K562 treated with DMSO at 1 percent for 4 hours (cell line): ENCODE results near the gene PHOX2A. TPM values are rescaled to one million over a fixed set of nuclear protein-coding genes. Genes with fewer than 3 reads are reported as not detected.

Experiments used
- total RNA-seq: library from RNA; unstranded; fragments of 300-600 nt; gene quantifications from 2 replicates; pipeline ENCODE4 v1.2.3, GENCODE V29; 2022; ENCODE audit not compliant: insufficient read depth

Gene PHOX2A
- total RNA-seq, result not detected in 2 replicates

DNA sequence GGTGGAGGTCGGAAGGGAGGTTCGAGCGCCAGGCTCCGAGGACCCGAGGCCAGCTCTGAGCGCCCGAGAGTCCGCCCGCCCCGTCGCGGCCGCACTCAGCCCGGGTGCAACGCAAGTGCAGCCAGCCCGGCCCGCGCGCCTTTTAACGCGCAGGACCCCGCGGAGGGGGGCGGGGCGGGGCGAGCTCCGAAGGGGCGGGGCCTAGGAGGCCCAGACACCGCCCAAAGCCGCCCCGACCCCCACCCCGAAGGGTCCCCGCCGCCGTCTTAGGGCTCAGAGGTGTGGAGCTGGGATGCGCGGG, at the start of gene PHOX2A:
TSS of gene PHOX2A (minus strand) at position 117 of the 301 bp plus-strand sequence. CDS start 172 bp downstream, outside the sequence.

GRCh38 chr11:72224564-72225410, 19.2 kb downstream of the PHOX2A start, which contains the start of gene INPPL1:
Gene INPPL1, plus strand, starts transcription at chr11:72224767. Its CDS starts 218 bp downstream, at chr11:72224985.

GRCh38 chr11:72216638-72217037, 27.3 kb downstream of the PHOX2A start, which contains the start of gene FOLR2:
Gene FOLR2, plus strand, starts transcription at chr11:72216794. Its CDS starts 1,791 bp downstream, at chr11:72218585.

DNA sequence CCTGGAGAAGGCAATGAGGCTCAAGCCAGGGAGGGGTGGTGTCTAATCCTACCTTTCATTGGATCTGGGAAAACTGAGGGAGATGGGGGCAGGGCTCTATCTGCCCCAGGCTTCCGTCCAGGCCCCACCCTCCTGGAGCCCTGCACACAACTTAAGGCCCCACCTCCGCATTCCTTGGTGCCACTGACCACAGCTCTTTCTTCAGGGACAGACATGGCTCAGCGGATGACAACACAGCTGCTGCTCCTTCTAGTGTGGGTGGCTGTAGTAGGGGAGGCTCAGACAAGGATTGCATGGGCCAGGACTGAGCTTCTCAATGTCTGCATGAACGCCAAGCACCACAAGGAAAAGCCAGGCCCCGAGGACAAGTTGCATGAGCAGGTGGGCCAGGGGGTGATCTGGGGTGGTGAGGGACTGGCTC, 52.0 kb downstream of the PHOX2A start, which contains the start of gene FOLR1:
TSS of gene FOLR1 (plus strand) at position 180 of the 421 bp plus-strand sequence. CDS start at position 214, 34 bp downstream.

Other genes with a start within 250 kb of the PHOX2A start
- gene IL18BP, start 245.3 kb downstream of the PHOX2A start, total RNA-seq, result 9.5 and 15.9 TPM in 2 replicates
- gene NUMA1, start 163.6 kb downstream of the PHOX2A start, total RNA-seq, result 93.9 and 115 TPM in 2 replicates
- gene LRRC51, start 163.3 kb downstream of the PHOX2A start, total RNA-seq, result 2.3 and 2.6 TPM in 2 replicates
- 72.5 and 76.0 TPM in 2 replicates for gene LAMTOR1, start 140.9 kb downstream of the PHOX2A start, total RNA-seq
- not detected in 2 replicates for gene TOMT, start 138.3 kb downstream of the PHOX2A start, total RNA-seq
- gene ANAPC15, start 131.5 kb downstream of the PHOX2A start, total RNA-seq, result 37.3 and 45.9 TPM in 2 replicates
- not detected in 2 replicates for gene FOLR3, start 108.5 kb downstream of the PHOX2A start, total RNA-seq
- gene FOLR1, start 52.0 kb downstream of the PHOX2A start, total RNA-seq, result 13.7 and 14.0 TPM in 2 replicates
- not detected in 2 replicates for gene FOLR2, start 27.4 kb downstream of the PHOX2A start, total RNA-seq
- gene INPPL1, start 19.4 kb downstream of the PHOX2A start, total RNA-seq, result 114 and 143 TPM in 2 replicates
- 7.5 and 10.7 TPM in 2 replicates for gene CLPB, start 190.4 kb upstream of the PHOX2A start, total RNA-seq